Muscle of leg (tissue), 11 donors: ENCODE results near the gene MOV10L1. TPM values are rescaled to one million over a fixed set of nuclear protein-coding genes. Genes with fewer than 3 reads are reported as not detected.

Source experiments
- DNase-seq: peaks from one replicate; pipeline ENCODE4 v3.0.0; 2013
- H3K27ac ChIP-seq: one replicate; pipeline ENCODE4 v1.5.1; 2013; ENCODE audit warnings: mild to moderate bottlenecking, low read length, control low read depth
- H3K27me3 ChIP-seq: one replicate; pipeline ENCODE4 v1.6.1; 2013; ENCODE audit warnings: low read length; ENCODE audit not compliant: control insufficient read depth, insufficient read depth
- H3K36me3 ChIP-seq: one replicate; pipeline ENCODE4 v1.6.1; 2013; ENCODE audit warnings: low read length; ENCODE audit not compliant: control insufficient read depth, insufficient read depth
- H3K4me1 ChIP-seq: one replicate; pipeline ENCODE4 v1.6.1; 2013; ENCODE audit warnings: low read length; ENCODE audit not compliant: control insufficient read depth, insufficient read depth
- H3K4me3 ChIP-seq: one replicate; pipeline ENCODE4 v1.5.1; 2013; ENCODE audit warnings: low read length, control low read depth
- H3K9me3 ChIP-seq: replicated peaks from 2 replicates; pipeline ENCODE4 v1.6.1; 2013; ENCODE audit warnings: low read depth, low read length; ENCODE audit not compliant: control insufficient read depth
- WGBS: methylation state at CpG from one replicate; pipeline ENCODE4 v1.1.5; 2013; ENCODE audit warnings: missing lambda C conversion rate; ENCODE audit not compliant: insufficient coverage; 5-methylcytosine and 5-hydroxymethylcytosine counted together
- polyA plus RNA-seq, 8 donors: library from polyadenylated mRNA; unstranded; fragments of 120-200 nt; gene quantifications; one replicate each; pipeline versions ENCODE4 v1.2.1 to v1.2.3, GENCODE V29; 2013; ENCODE audit warnings: inconsistent platforms in 1 of 8, low replicate concordance in 1 of 8; ENCODE audit not compliant: insufficient read length in 8 of 8, insufficient read depth in 1 of 8
- total RNA-seq: library from RNA; stranded (reverse); fragments of 120-200 nt; gene quantifications from one replicate; pipeline ENCODE4 v1.2.4, GENCODE V29; 2013

MOV10L1 gene
- total and polyA plus RNA-seq, 9 donors = 0.08 to 0.50 (median 0.23) TPM

GRCh38 chr22:50190941-50191741 lies 101.3 kb downstream of the MOV10L1 start:
- WGBS = 44% methylated on average over 16 of the region's 18 CpGs
- Histone ChIP-seq H3K9me3 (no peaks in the 10 kb centered on the region), H3K27ac (peak overlapping the region; percentile 86), H3K4me3 (peak overlapping the region; percentile 2), H3K4me1 (peaks cover 43% of the 10 kb centered on the region), H3K36me3 (peaks cover 23% of the 10 kb centered on the region), H3K27me3 (no peaks in the 10 kb centered on the region)
- DNase-seq = peak; percentile 61

- Histone ChIP-seq H3K36me3 (peaks cover 28% of the 10 kb centered on the region), H3K9me3 (no peaks in the 10 kb centered on the region), H3K27me3 (no peaks in the 10 kb centered on the region), H3K4me3 (no peak overlapping the region), H3K27ac (peak overlapping the region; percentile 86), H3K4me1 (peaks cover 35% of the 10 kb centered on the region)
- WGBS = 80% methylated on average over 21 of the region's 25 CpGs
- no peak for DNase-seq
Measured at GRCh38 chr22:50192436-50193204, 102.8 kb downstream of the MOV10L1 start.

GRCh38 chr22:50193621-50194020 lies 103.8 kb downstream of the MOV10L1 start:
- Histone ChIP-seq H3K4me1 (peaks cover 33% of the 10 kb centered on the region), H3K27me3 (no peaks in the 10 kb centered on the region), H3K36me3 (peaks cover 36% of the 10 kb centered on the region), H3K4me3 (no peak overlapping the region), H3K27ac (no peak overlapping the region), H3K9me3 (no peaks in the 10 kb centered on the region)
- no peak for DNase-seq
- 96% methylated on average over 5 of the region's 8 CpGs for WGBS

- H3K27me3 ChIP-seq = no peaks in the 10 kb centered on the region
- H3K4me3 ChIP-seq = no peak overlapping the region
- peaks cover 42% of the 10 kb centered on the region for H3K36me3 ChIP-seq
- WGBS = 93% methylated on average over 42 of the region's 44 CpGs
- H3K9me3 ChIP-seq = no peaks in the 10 kb centered on the region
- H3K27ac ChIP-seq = no peak overlapping the region
- peaks cover 27% of the 10 kb centered on the region for H3K4me1 ChIP-seq
- DNase-seq = no peak
Measured at GRCh38 chr22:50194037-50194805, 104.4 kb downstream of the MOV10L1 start.

GRCh38 chr22:50196256-50196655 lies 106.5 kb downstream of the MOV10L1 start:
- DNase-seq = no peak
- H3K27me3 ChIP-seq = no peaks in the 10 kb centered on the region
- peaks cover 44% of the 10 kb centered on the region for H3K36me3 ChIP-seq
- WGBS = 94% methylated on average over 14 of the region's 18 CpGs
- H3K9me3 ChIP-seq = no peaks in the 10 kb centered on the region
- H3K4me1 ChIP-seq = peaks cover 14% of the 10 kb centered on the region
- no peak overlapping the region for H3K4me3 ChIP-seq
- no peak overlapping the region for H3K27ac ChIP-seq

- WGBS = 84% methylated on average over 16 of the region's 23 CpGs
- DNase-seq = no peak
- no peaks in the 10 kb centered on the region for H3K9me3 ChIP-seq
- H3K27me3 ChIP-seq = no peaks in the 10 kb centered on the region
- no peak overlapping the region for H3K4me3 ChIP-seq
- peaks cover 14% of the 10 kb centered on the region for H3K4me1 ChIP-seq
- H3K27ac ChIP-seq = no peak overlapping the region
- H3K36me3 ChIP-seq = peaks cover 44% of the 10 kb centered on the region
Measured at GRCh38 chr22:50197000-50197800, 107.4 kb downstream of the MOV10L1 start.

GRCh38 chr22:50197856-50198623 lies 108.2 kb downstream of the MOV10L1 start:
- H3K36me3 ChIP-seq = peaks cover 45% of the 10 kb centered on the region

GRCh38 chr22:50198624-50199017 lies 108.8 kb downstream of the MOV10L1 start:
- Histone ChIP-seq H3K4me3 (no peak overlapping the region), H3K4me1 (peaks cover 16% of the 10 kb centered on the region), H3K27me3 (no peaks in the 10 kb centered on the region), H3K9me3 (no peaks in the 10 kb centered on the region), H3K36me3 (peaks cover 45% of the 10 kb centered on the region), H3K27ac (no peak overlapping the region)
- no peak for DNase-seq
- 82% methylated on average over 14 of the region's 16 CpGs for WGBS

More at GRCh38 chr22:50197856-50198623, 108.2 kb downstream of the MOV10L1 start:
- 91% methylated on average over 44 of the region's 61 CpGs for WGBS
- Histone ChIP-seq H3K4me3 (no peak overlapping the region), H3K27ac (no peak overlapping the region), H3K4me1 (peaks cover 16% of the 10 kb centered on the region), H3K9me3 (no peaks in the 10 kb centered on the region), H3K27me3 (no peaks in the 10 kb centered on the region)
- DNase-seq = no peak

GRCh38 chr22:50199251-50199721 lies 109.5 kb downstream of the MOV10L1 start:
- H3K4me3 ChIP-seq = no peak overlapping the region
- no peak for DNase-seq
- peaks cover 44% of the 10 kb centered on the region for H3K36me3 ChIP-seq
- no peaks in the 10 kb centered on the region for H3K27me3 ChIP-seq
- H3K9me3 ChIP-seq = no peaks in the 10 kb centered on the region
- H3K4me1 ChIP-seq = peaks cover 16% of the 10 kb centered on the region
- no peak overlapping the region for H3K27ac ChIP-seq
- 66% methylated on average over 12 of the region's 18 CpGs for WGBS
